Measurements from ENCODE around the gene BAZ2B.
"Not testable (repeated sequence)": the region's sequence is repeated elsewhere in the genome, so short reads cannot be mapped to it uniquely, and the experiment has no call there.

BAZ2B gene

DNA sequence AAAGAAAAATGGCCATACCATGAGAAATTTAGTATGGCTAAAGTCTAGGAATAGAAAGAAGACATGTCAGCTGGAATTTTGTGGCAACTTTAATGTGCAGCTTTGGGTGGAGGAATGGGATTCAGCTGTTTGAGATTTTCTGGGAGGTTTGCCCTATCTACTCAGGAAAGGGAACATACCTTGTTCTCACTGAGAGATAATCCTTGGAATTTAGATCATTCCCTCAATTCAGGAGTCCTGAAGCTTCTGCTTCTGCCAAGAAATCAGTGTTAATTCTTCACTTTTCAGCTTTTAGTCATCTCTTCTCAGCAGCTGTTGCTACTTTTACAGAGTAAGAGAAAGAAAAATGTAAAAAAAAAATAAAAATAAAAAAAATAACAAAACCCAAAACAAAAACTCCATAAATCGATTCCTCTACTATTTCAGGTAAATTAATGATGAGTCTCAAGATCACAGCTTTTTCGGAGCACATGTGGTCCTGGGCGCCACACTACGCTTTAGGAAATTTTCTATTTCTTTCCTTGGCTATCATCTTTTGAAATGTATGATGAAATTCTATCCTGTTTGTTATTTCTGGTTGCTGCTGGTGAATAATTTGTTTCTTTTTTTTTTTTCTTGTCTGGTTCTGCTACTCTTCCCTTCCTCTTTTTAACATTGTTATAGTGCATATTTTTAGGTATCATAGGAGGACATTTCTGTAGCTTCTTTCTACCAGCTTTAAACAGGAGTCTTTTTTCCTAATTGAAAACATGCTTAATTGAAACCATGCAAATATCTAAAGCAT is 18.9 kb upstream of the BAZ2B start:
- TF ChIP-seq, protein P1, sequence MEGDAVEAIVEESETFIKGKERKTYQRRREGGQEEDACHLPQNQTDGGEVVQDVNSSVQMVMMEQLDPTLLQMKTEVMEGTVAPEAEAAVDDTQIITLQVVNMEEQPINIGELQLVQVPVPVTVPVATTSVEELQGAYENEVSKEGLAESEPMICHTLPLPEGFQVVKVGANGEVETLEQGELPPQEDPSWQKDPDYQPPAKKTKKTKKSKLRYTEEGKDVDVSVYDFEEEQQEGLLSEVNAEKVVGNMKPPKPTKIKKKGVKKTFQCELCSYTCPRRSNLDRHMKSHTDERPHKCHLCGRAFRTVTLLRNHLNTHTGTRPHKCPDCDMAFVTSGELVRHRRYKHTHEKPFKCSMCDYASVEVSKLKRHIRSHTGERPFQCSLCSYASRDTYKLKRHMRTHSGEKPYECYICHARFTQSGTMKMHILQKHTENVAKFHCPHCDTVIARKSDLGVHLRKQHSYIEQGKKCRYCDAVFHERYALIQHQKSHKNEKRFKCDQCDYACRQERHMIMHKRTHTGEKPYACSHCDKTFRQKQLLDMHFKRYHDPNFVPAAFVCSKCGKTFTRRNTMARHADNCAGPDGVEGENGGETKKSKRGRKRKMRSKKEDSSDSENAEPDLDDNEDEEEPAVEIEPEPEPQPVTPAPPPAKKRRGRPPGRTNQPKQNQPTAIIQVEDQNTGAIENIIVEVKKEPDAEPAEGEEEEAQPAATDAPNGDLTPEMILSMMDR (IDR thresholded peaks at IDR 0.05; ENCODE audit: control insufficient read depth, insufficient read depth, low read depth, low read length, missing control alignments), result no peak
- no peak for DNase-seq (ENCODE audit: low read depth)
- no peak overlapping the region for H3K4me3 ChIP-seq (ENCODE audit: control insufficient read depth, low read depth, low read length)

DNA sequence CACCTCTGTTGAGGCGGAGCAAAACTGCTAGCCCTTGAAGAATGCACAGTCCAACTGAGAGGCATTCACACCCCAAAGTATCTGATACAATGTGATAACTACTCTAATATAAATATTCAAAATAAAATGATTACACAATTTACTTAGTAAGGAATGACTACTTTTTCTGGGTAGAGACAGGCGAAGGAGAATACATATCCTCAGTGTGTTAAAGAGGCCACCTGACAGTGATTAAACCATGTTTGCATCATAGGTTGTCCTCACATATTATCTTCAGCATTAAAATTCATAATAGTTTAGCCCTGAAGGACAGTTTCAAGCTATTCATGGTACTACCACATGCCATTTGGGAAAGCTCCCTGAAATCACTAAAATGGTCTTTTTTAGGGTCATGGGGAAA is 16.9 kb upstream of the BAZ2B start:
- TF ChIP-seq, protein P1 (IDR thresholded peaks at IDR 0.05; ENCODE audit: control insufficient read depth, insufficient read depth, low read depth, low read length, missing control alignments), result no peak
- H3K4me3 ChIP-seq (ENCODE audit: control insufficient read depth, low read depth, low read length), result no peak overlapping the region
- DNase-seq (ENCODE audit: low read depth), result no peak

DNA sequence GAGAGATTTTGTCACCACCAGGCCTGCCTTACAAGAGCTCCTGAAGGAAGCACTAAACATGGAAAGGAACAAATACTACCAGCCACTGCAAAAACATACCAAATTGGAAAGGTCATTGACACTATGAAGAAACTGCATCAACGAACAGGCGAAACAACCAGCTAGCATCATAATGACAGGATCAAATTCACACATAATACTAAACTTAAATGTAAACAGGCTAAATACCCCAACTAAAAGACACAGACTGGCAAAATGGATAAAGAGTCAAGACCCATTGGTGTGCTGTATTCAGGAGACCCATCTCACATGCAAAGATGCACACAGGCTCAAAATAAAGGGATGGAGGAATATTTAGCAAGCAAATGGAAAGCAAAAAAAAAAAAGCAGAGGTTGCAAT is 9.3 kb upstream of the BAZ2B start:
- not testable (repeated sequence) for DNase-seq (ENCODE audit: low read depth); H3K4me3 ChIP-seq (ENCODE audit: control insufficient read depth, low read depth, low read length)

DNA sequence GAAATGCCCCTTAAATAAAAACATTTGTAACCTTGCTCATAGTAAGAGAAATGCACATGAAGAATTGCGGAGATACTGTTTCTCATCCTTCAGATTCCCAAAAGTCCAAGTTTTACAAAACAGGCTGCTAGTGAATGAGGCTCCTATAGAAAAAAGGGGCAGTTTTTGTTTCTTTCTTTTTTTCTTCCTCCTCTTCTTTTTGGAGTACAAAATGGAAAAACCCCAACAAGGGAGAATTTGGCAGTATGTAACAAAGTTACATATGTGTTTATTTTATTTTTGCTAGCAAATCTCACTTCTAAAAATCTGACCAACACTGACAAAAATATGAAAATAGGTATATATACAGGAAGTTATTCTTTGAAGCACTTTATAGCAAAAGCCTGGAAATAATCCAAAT is 7.1 kb upstream of the BAZ2B start:
- no peak for DNase-seq (ENCODE audit: low read depth)
- TF ChIP-seq, protein P1 (IDR thresholded peaks at IDR 0.05; ENCODE audit: control insufficient read depth, insufficient read depth, low read depth, low read length, missing control alignments), result no peak
- H3K4me3 ChIP-seq (ENCODE audit: control insufficient read depth, low read depth, low read length), result no peak overlapping the region

DNA sequence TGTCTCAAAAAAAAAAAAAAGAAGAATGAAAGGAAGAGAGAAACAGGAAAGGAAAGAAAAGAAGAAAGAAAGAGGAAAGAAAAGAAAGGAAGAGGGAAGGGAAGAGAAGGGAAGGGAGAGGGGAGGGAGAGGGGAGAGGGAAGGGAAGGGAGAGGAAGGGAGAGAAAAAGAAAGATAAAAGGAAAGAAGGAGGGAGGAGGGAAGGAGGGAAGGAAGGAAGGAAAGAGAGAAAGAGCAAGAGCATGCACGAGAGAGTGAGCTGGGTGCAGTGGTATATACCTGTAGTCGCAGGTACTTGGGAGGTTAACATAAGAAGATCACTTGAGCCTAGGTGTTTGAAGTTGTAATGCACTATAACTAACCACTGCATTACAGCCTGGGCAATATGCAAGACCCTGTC is 6.6 kb upstream of the BAZ2B start:
- DNase-seq (ENCODE audit: low read depth), result no peak
- H3K4me3 ChIP-seq (ENCODE audit: control insufficient read depth, low read depth, low read length), result no peak overlapping the region
- TF ChIP-seq, protein P1 (IDR thresholded peaks at IDR 0.05; ENCODE audit: control insufficient read depth, insufficient read depth, low read depth, low read length, missing control alignments), result no peak

DNA sequence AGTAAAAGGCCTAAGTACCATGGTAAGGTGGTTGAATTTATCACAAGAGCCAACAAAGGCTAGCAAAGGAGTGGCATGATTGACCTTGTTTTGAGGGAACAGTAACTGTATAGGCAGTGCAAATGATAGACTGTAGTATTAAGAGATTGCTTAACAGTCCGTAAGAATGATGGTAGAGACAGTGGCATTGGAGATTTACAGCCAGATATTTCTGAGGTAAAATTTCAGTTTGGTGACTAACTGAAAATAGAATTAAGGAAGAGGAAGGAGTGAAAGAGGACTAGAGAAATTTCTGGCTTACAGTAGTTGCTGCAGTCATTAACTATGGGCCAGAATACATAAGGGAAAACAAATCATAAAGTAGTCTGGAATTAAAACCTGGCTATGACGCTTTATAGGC is 4.4 kb upstream of the BAZ2B start:
- DNase-seq (ENCODE audit: low read depth), result no peak
- TF ChIP-seq, protein P1 (IDR thresholded peaks at IDR 0.05; ENCODE audit: control insufficient read depth, insufficient read depth, low read depth, low read length, missing control alignments), result no peak
- H3K4me3 ChIP-seq (ENCODE audit: control insufficient read depth, low read depth, low read length), result no peak overlapping the region

DNA sequence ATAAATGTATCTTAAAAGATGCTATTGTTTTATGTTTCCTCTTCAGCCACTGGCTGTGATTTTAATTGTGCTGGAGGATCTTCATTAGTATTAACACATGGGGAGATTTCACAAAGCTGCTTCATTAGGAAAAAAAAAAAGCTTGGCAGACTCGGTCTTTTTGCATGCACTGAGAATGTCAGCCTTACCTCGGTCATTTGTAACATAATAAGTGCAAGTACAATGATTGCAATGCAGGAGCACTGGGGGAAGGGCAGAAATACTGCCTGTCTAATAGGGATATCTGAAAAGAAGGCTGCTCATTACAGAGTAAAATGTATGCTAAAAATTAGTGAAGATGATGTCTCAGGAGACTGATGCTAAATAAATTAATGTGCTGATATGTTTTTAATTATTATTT is 1.3 kb upstream of the BAZ2B start:
- TF ChIP-seq, protein P1 (IDR thresholded peaks at IDR 0.05; ENCODE audit: control insufficient read depth, insufficient read depth, low read depth, low read length, missing control alignments), result no peak
- no peak for DNase-seq (ENCODE audit: low read depth)
- H3K4me3 ChIP-seq (ENCODE audit: control insufficient read depth, low read depth, low read length), result no peak overlapping the region

Measured in AG09309 (cell line).